T-helper 1 cell treated with Interleukin-12 subunit alpha and Interleukin-12 subunit beta and Interleukin-4 antibody, amounts not matched to agents 30 ng/mL and 1 ng/mL, for 36 hours (primary cell): Measurements from ENCODE around the gene SLC2A8. TPM values are rescaled to one million over a fixed set of nuclear protein-coding genes. Genes with fewer than 3 reads are reported as not detected.

Experiments used
- intact Hi-C: fragments of 100-400 bp; cut with micrococcal nuclease; formaldehyde crosslinking; loops from one replicate; pipeline ENCODE4 v1.15.1; 2024
- total RNA-seq: library from RNA; stranded (reverse); gene quantifications from 2 replicates; pipeline ENCODE4 v1.2.3, GENCODE V29; 2022

Gene SLC2A8
- total RNA-seq, 1 donor from 2014 or later = 7.1 TPM

- intact Hi-C loops = loop anchor here (5.0 kb wide), 2 partner anchors 729 to 1804 kb away; partner anchors contain the start of gene PTGES2
Observed at GRCh38 chr9:127398275-127398647, 1.3 kb downstream of the SLC2A8 start.

GRCh38 chr9:127398715-127399400 lies 1.9 kb downstream of the SLC2A8 start:
- intact Hi-C loops = loop anchor here (5.0 kb wide), 2 partner anchors 728 to 1803 kb away; partner anchors contain the start of gene PTGES2

- intact Hi-C loops = loop anchor here (5.0 kb wide), 2 partner anchors 727 to 1802 kb away; partner anchors contain the start of gene PTGES2
Observed at GRCh38 chr9:127399736-127400269, 2.8 kb downstream of the SLC2A8 start.

- intact Hi-C loops = no loop called here
Observed at GRCh38 chr9:127402401-127403090, 5.6 kb downstream of the SLC2A8 start.

- intact Hi-C loops = no loop called here
Observed at GRCh38 chr9:127403507-127404192, 6.7 kb downstream of the SLC2A8 start.

- intact Hi-C loops = no loop called here
Observed at GRCh38 chr9:127404631-127405030, 7.7 kb downstream of the SLC2A8 start.

- intact Hi-C loops = no loop called here
Observed at GRCh38 chr9:127405344-127406125, 8.6 kb downstream of the SLC2A8 start.

GRCh38 chr9:127406799-127407491 lies 10.0 kb downstream of the SLC2A8 start:
- intact Hi-C loops = no loop called here

- intact Hi-C loops = no loop called here
Observed at GRCh38 chr9:127407492-127407843, 10.5 kb downstream of the SLC2A8 start.

GRCh38 chr9:127411122-127411521 lies 14.2 kb downstream of the SLC2A8 start:
- intact Hi-C loops = no loop called here

GRCh38 chr9:127415141-127415540 lies 18.2 kb downstream of the SLC2A8 start:
- intact Hi-C loops = no loop called here

- intact Hi-C loops = no loop called here
Observed at GRCh38 chr9:127415657-127416056, 18.7 kb downstream of the SLC2A8 start.

- intact Hi-C loops = loop anchor here (1.0 kb wide), 1 partner anchor 203 kb away; no protein-coding TSS in a partner anchor
Observed at GRCh38 chr9:127417131-127418036, 20.4 kb downstream of the SLC2A8 start.

- intact Hi-C loops = loop anchor here (1.0 kb wide), 1 partner anchor 204 kb away; no protein-coding TSS in a partner anchor
Observed at GRCh38 chr9:127418037-127418471, 21.1 kb downstream of the SLC2A8 start.

GRCh38 chr9:127419348-127419747 lies 22.4 kb downstream of the SLC2A8 start:
- intact Hi-C loops = no loop called here

- intact Hi-C loops = no loop called here
Observed at GRCh38 chr9:127421057-127421456, 24.1 kb downstream of the SLC2A8 start.

GRCh38 chr9:127422133-127422782 lies 25.3 kb downstream of the SLC2A8 start:
- intact Hi-C loops = no loop called here

- intact Hi-C loops = no loop called here
Observed at GRCh38 chr9:127422787-127423186, 25.8 kb downstream of the SLC2A8 start.

GRCh38 chr9:127423476-127423933 lies 26.5 kb downstream of the SLC2A8 start:
- intact Hi-C loops = no loop called here
